Neural progenitor cell (in vitro differentiated cells): ENCODE measurements around the gene C1GALT1.

Experiments
- CTCF ChIP-seq: fragments of 200-600 bp; sonication (generic); IDR thresholded peaks from 2 replicates; pipeline ENCODE4 v1.5.1; 2017; ENCODE audit warnings: antibody characterized with exemption, mild to moderate bottlenecking
- EZH2 ChIP-seq: fragments of 200-600 bp; sonication (generic); IDR thresholded peaks from 2 replicates; pipeline ENCODE4 v1.6.1; 2017; ENCODE audit warnings: antibody characterized with exemption, mild to moderate bottlenecking, moderate library complexity
- EZH2phosphoT487 ChIP-seq: fragments of 200-600 bp; sonication (generic); IDR thresholded peaks from 2 replicates; pipeline ENCODE4 v1.6.1; 2017; ENCODE audit warnings: antibody characterized with exemption

GRCh38 chr7:7257899-7258692 is 75.8 kb downstream of the C1GALT1 start:
- no peak for TF ChIP-seq CTCF
- TF ChIP-seq EZH2, result no peak
- TF ChIP-seq EZH2phosphoT487, result no peak
